Endothelial cell of umbilical vein (primary cell): Measurements from ENCODE around the gene CNTNAP1. TPM values are rescaled to one million over a fixed set of nuclear protein-coding genes. Genes with fewer than 3 reads are reported as not detected.

Experiments
- BruUV-seq: library from RNA; stranded (reverse); fragments of 400-500 nt; replicated peaks from 2 replicates; lab custom pipeline; 2021; lab: Mats Ljungman, UMichigan
- CTCF ChIA-PET: fragments of 300-600, 350-600 bp; sonication (Branson Sonifier 250); formaldehyde crosslinking; loops from one replicate; lab custom pipeline; 2021; ENCODE audit warnings: antibody characterized with exemption, inconsistent platforms; lab: Charles Lee
- POLR2A ChIA-PET: fragments of 300-600, 350-600 bp; sonication (Branson Sonifier 250); formaldehyde crosslinking; loops from one replicate; lab custom pipeline; 2021; ENCODE audit warnings: antibody characterized with exemption, inconsistent platforms; lab: Charles Lee
- DNase-seq: peaks from one replicate; pipeline ENCODE4 v3.0.0-alpha.2; 2011; ENCODE audit warnings: low read depth, low spot score
- FAIRE-seq: peaks from 2 replicates; lab custom pipeline; 2011; peaks lifted over from hg19 to GRCh38; lab: Jason Lieb, UNC
- H2AFZ ChIP-seq: 2 replicates; pipeline ENCODE4 v1.6.0; 2012; ENCODE audit warnings: low read depth, low read length, control low read depth, inconsistent platforms
- H3K27ac ChIP-seq: 2 replicates; pipeline ENCODE4 v1.5.1; 2011; ENCODE audit warnings: low read depth, mild to moderate bottlenecking, control low read depth, low read length, moderate library complexity; ENCODE audit not compliant: insufficient read depth
- H3K27me3 ChIP-seq, 2 experiments: 2 replicates each; pipeline versions ENCODE4 v1.6.0 to v1.6.1; 2011; ENCODE audit warnings: low read length in 2 of 2, mixed read lengths in 1 of 2; ENCODE audit not compliant: control insufficient read depth in 2 of 2, insufficient read depth in 2 of 2
- H3K36me3 ChIP-seq, 2 experiments: 2 replicates in 1 of 2; 3 replicates in 1 of 2; pipeline ENCODE4 v1.5.1; 2011; ENCODE audit warnings: low read length in 2 of 2, mild to moderate bottlenecking in 1 of 2, moderate library complexity in 1 of 2; ENCODE audit not compliant: control insufficient read depth in 2 of 2, insufficient read depth in 2 of 2; ENCODE audit errors: extremely low read depth in 1 of 2
- H3K4me1 ChIP-seq: 3 replicates; pipeline ENCODE4 v1.5.1; 2011; ENCODE audit warnings: mild to moderate bottlenecking, low read length; ENCODE audit not compliant: control insufficient read depth, insufficient read depth; ENCODE audit errors: extremely low read depth
- H3K4me2 ChIP-seq: 2 replicates; pipeline ENCODE4 v1.6.1; 2011; ENCODE audit warnings: low read length, control low read depth, mixed read lengths; ENCODE audit not compliant: insufficient read depth
- H3K4me3 ChIP-seq, 3 experiments: fragments of 200-600 bp in 1 of 3; sonication (generic), shearing (Covaris generic) in 1 of 3; replicated peaks in 1 of 3; 2 replicates each; pipeline ENCODE4 v1.5.1; 2011 to 2016; ENCODE audit warnings: control low read depth in 3 of 3, low read length in 3 of 3, mild to moderate bottlenecking in 2 of 3, inconsistent platforms in 1 of 3, low read depth in 1 of 3, moderate library complexity in 1 of 3; ENCODE audit not compliant: insufficient read depth in 1 of 3
- H3K79me2 ChIP-seq: 2 replicates; pipeline ENCODE4 v1.6.0; 2012; ENCODE audit warnings: low read length, inconsistent platforms; ENCODE audit not compliant: control insufficient read depth, insufficient read depth
- H3K9ac ChIP-seq: replicated peaks from 2 replicates; pipeline ENCODE3; 2011; ENCODE audit warnings: low read length, control low read depth; ENCODE audit not compliant: insufficient read depth; ENCODE audit errors: extremely low read depth
- H3K9me1 ChIP-seq: replicated peaks from 3 replicates; pipeline ENCODE4 v1.6.0; 2011; ENCODE audit warnings: mild to moderate bottlenecking, low read length; ENCODE audit not compliant: control insufficient read depth, insufficient read depth; ENCODE audit errors: extremely low read depth
- H3K9me3 ChIP-seq: replicated peaks from 2 replicates; pipeline ENCODE4 v1.5.1; 2012; ENCODE audit warnings: low read length, inconsistent platforms; ENCODE audit not compliant: control insufficient read depth, insufficient read depth
- H4K20me1 ChIP-seq: replicated peaks from 2 replicates; pipeline ENCODE3; 2011; ENCODE audit warnings: mild to moderate bottlenecking, low read length; ENCODE audit not compliant: control insufficient read depth, insufficient read depth; ENCODE audit errors: extremely low read depth
- CTCF ChIP-seq, 2 donors: IDR thresholded peaks; 1 replicate in 1 of 2; 2 replicates in 1 of 2; pipeline ENCODE4 v1.5.1; 2011; ENCODE audit warnings: low read length in 2 of 2, mild to moderate bottlenecking in 2 of 2, moderate library complexity in 2 of 2, control low read depth in 1 of 2, inconsistent platforms in 1 of 2, low read depth in 1 of 2; ENCODE audit not compliant: insufficient read depth in 1 of 2; ENCODE audit errors: extremely low read depth in 1 of 2
- EZH2 ChIP-seq: IDR thresholded peaks from 2 replicates; pipeline ENCODE4 v1.6.1; 2012; ENCODE audit warnings: borderline replicate concordance, low read depth, mild to moderate bottlenecking, moderate library complexity, low read length, inconsistent platforms; ENCODE audit not compliant: severe bottlenecking
- FOS ChIP-seq: IDR thresholded peaks from 2 replicates; pipeline ENCODE4 v1.6.1; 2011; ENCODE audit warnings: mild to moderate bottlenecking, low read length, moderate library complexity, borderline replicate concordance; ENCODE audit not compliant: insufficient read depth
- GATA2 ChIP-seq: IDR thresholded peaks from 2 replicates; pipeline ENCODE4 v1.7.0; 2011; ENCODE audit warnings: low read depth, mild to moderate bottlenecking, moderate library complexity, mixed read lengths, low read length; ENCODE audit not compliant: insufficient read length, insufficient read depth
- JUN ChIP-seq: IDR thresholded peaks from 2 replicates; pipeline ENCODE4 v1.6.1; 2011; ENCODE audit warnings: borderline replicate concordance, low read depth; ENCODE audit not compliant: insufficient read length, insufficient read depth
- MAX ChIP-seq: IDR thresholded peaks from 2 replicates; pipeline ENCODE4 v1.6.1; 2011; ENCODE audit not compliant: insufficient read depth, insufficient read length
- MYC ChIP-seq: IDR thresholded peaks from one replicate; pipeline ENCODE4 v1.6.1; 2011; ENCODE audit warnings: mild to moderate bottlenecking, low read depth, low read length
- POLR2A ChIP-seq: IDR thresholded peaks from 2 replicates; pipeline ENCODE4 v1.6.1; 2012; ENCODE audit warnings: low read depth, mild to moderate bottlenecking, control low read depth, low read length
- POLR2AphosphoS5 ChIP-seq: IDR thresholded peaks from 2 replicates; pipeline ENCODE4 v1.6.1; 2012; ENCODE audit warnings: low read depth, mild to moderate bottlenecking, control low read depth, low read length, moderate library complexity; ENCODE audit not compliant: insufficient read depth
- dilution Hi-C: fragments of 300-500 bp; cut with MboI; formaldehyde crosslinking; loops from one replicate; pipeline ENCODE4 v1.15.0; 2019; ENCODE audit warnings: low sequenced_read_pairs; ENCODE audit not compliant: extremely low pct_ligation_motif_present
- intact Hi-C: fragments of 100-400 bp; cut with micrococcal nuclease; formaldehyde crosslinking; loops from one replicate; pipeline ENCODE4 v1.10.0; 2022
- polyA plus RNA-seq, 4 experiments: library from polyadenylated mRNA; depleted of rRNA in 3 of 4; stranded (reverse) in 3 of 4; unstranded in 1 of 4; fragments of >200 nt; gene quantifications; 2 replicates each; pipeline versions ENCODE4 v1.2.1 to v1.2.3, GENCODE V29; 2011 to 2012; ENCODE audit warnings: missing spikeins in 1 of 4
- total RNA-seq: library from RNA; stranded (reverse); gene quantifications from 2 replicates; pipeline ENCODE4 v1.2.3, GENCODE V29; 2021

Gene CNTNAP1
- total and polyA plus RNA-seq, 2 donors (not counting 3 experiments of a cell fraction or from before 2014, with no cell fraction given), result 26.3 to 44.8 TPM

GRCh38 chr17:42699415-42699740, 17.0 kb downstream of the CNTNAP1 start:
- H3K27ac ChIP-seq, result no peak overlapping the region
- no TSS peak for BruUV-seq
- H3K4me2 ChIP-seq, result no peak overlapping the region
- FAIRE-seq, result no peak
- no peaks in the 10 kb centered on the region for H3K4me1 ChIP-seq
- no peak for DNase-seq
- H3K79me2 ChIP-seq, result no peaks in the 10 kb centered on the region
- no peak overlapping the region for H3K4me3 ChIP-seq
- POLR2A ChIA-PET, result interaction anchor here (0.7 kb wide), 1 partner anchor 82 kb away, joined by 3 read pairs; no protein-coding TSS in a partner anchor
- dilution Hi-C loops, result no loop called here
- intact Hi-C loops, result no loop called here
- H4K20me1 ChIP-seq, result no peaks in the 10 kb centered on the region
- H3K27me3 ChIP-seq, result no peaks in the 10 kb centered on the region
- H3K9me1 ChIP-seq, result no peaks in the 10 kb centered on the region
- H2AFZ ChIP-seq, result no peak overlapping the region
- peaks cover 7 to 24% of the 10 kb centered on the region in 2 experiments for H3K36me3 ChIP-seq
- no peak overlapping the region for H3K9ac ChIP-seq
- CTCF ChIA-PET, result interaction anchor here (0.6 to 3.1 kb wide), 3 partner anchors 18 to 121 kb away, joined by 3 to 19 read pairs (median 4); no protein-coding TSS in a partner anchor
- H3K9me3 ChIP-seq, result no peaks in the 10 kb centered on the region
- TF ChIP-seq EZH2 (no peak), JUN (no peak), MAX (no peak), CTCF (IDR thresholded peaks at IDR 0.05; ENCODE audit: extremely low read depth in 1 of 2, insufficient read depth in 1 of 2, low read depth in 1 of 2, low read length in 2 of 2) (no peak), MYC (no peak), POLR2A (no peak), GATA2 (no peak), POLR2AphosphoS5 (no peak), FOS (no peak)
